HT1080 (cell line): ENCODE results near the gene TMPRSS5. TPM values are rescaled to one million over a fixed set of nuclear protein-coding genes. Genes with fewer than 3 reads are reported as not detected.

ENCODE experiments used
- DNase-seq: peaks from one replicate; pipeline ENCODE4 v3.0.0-alpha.2; 2015; ENCODE audit warnings: low read depth
- total RNA-seq: library from RNA; depleted of rRNA; stranded (reverse); fragments of >200 nt; shearing (Covaris generic); gene quantifications from 2 replicates; pipeline ENCODE4 v1.2.3, GENCODE V29; 2014

The TMPRSS5 gene
- total RNA-seq, 1 experiment from 2014 or later = 0.14 TPM

GRCh38 chr11:113670149-113670830 lies 35.8 kb downstream of the TMPRSS5 start:
- no peak for DNase-seq

GRCh38 chr11:113668255-113668654 lies 37.9 kb downstream of the TMPRSS5 start:
- DNase-seq = no peak

GRCh38 chr11:113667801-113668200 lies 38.3 kb downstream of the TMPRSS5 start:
- no peak for DNase-seq

GRCh38 chr11:113666584-113666983 lies 39.5 kb downstream of the TMPRSS5 start:
- no peak for DNase-seq

GRCh38 chr11:113664981-113665710 lies 41.0 kb downstream of the TMPRSS5 start:
- DNase-seq = no peak

GRCh38 chr11:113664069-113664980 lies 41.8 kb downstream of the TMPRSS5 start:
- peak; percentile 82 for DNase-seq

GRCh38 chr11:113663567-113663966 lies 42.5 kb downstream of the TMPRSS5 start:
- DNase-seq = no peak

- no peak for DNase-seq
These were observed 50.3 kb downstream of the TMPRSS5 start for GRCh38 chr11:113655771-113656170.

GRCh38 chr11:113651023-113651422 lies 55.1 kb downstream of the TMPRSS5 start:
- no peak for DNase-seq

- no peak for DNase-seq
These were observed 56.8 kb downstream of the TMPRSS5 start for GRCh38 chr11:113649311-113649710.

- DNase-seq = peak; percentile 15
These were observed 58.3 kb downstream of the TMPRSS5 start for GRCh38 chr11:113647856-113648255.

- no peak for DNase-seq
These were observed 59.0 kb downstream of the TMPRSS5 start for GRCh38 chr11:113647108-113647507.

- no peak for DNase-seq
These were observed 60.3 kb downstream of the TMPRSS5 start for GRCh38 chr11:113645593-113646349.

- DNase-seq = no peak
These were observed 61.5 kb downstream of the TMPRSS5 start for GRCh38 chr11:113644605-113645004.

GRCh38 chr11:113643701-113644100 lies 62.4 kb downstream of the TMPRSS5 start:
- no peak for DNase-seq

GRCh38 chr11:113643006-113643585 lies 63.0 kb downstream of the TMPRSS5 start:
- DNase-seq = no peak

GRCh38 chr11:113642090-113642489 lies 64.0 kb downstream of the TMPRSS5 start:
- DNase-seq = no peak

GRCh38 chr11:113638376-113638775 lies 67.7 kb downstream of the TMPRSS5 start:
- DNase-seq = no peak

- DNase-seq = no peak
These were observed 68.5 kb downstream of the TMPRSS5 start for GRCh38 chr11:113637636-113638035.
